SK-N-SH (cell line): ENCODE data around the gene FAM50B. TPM values are rescaled to one million over a fixed set of nuclear protein-coding genes. Genes with fewer than 3 reads are reported as not detected.

Source experiments
- CTCF ChIA-PET: fragments of 300-600, 350-600 bp; formaldehyde crosslinking; extraction: SDS; loops from one replicate; lab custom pipeline; 2021; lab: Yijun Ruan, JAX
- POLR2A ChIA-PET: fragments of 350-600 bp; sonication (Branson Sonifier 250); formaldehyde crosslinking; extraction: SDS; loops from one replicate; lab custom pipeline; 2020; ENCODE audit warnings: antibody characterized with exemption, inconsistent platforms; lab: Yijun Ruan, JAX
- DNase-seq: peaks from one replicate; pipeline ENCODE4 v3.0.0; 2012
- H2AFZ ChIP-seq: fragments of 200-600 bp; sonication (generic); 2 replicates; pipeline ENCODE4 v1.8.1; 2016; ENCODE audit warnings: antibody characterized with exemption, mild to moderate bottlenecking, low read depth
- H3F3A ChIP-seq: fragments of 200-600 bp; sonication (generic); replicated peaks from 2 replicates; pipeline ENCODE3; 2016; ENCODE audit warnings: antibody characterized with exemption, mild to moderate bottlenecking; ENCODE audit not compliant: insufficient read depth
- H3K27ac ChIP-seq, 2 experiments: fragments of 200-500 bp in 1 of 2; fragments of 200-600 bp in 1 of 2; sonication (Bioruptor generic) in 1 of 2; sonication (generic), shearing (Covaris generic) in 1 of 2; 2 replicates each; pipeline versions ENCODE4 v1.5.1 to v1.6.1; 2014 to 2016; ENCODE audit warnings: low read depth in 2 of 2, inconsistent platforms in 1 of 2, low read length in 1 of 2, mild to moderate bottlenecking in 1 of 2, mixed read lengths in 1 of 2
- H3K27me3 ChIP-seq: fragments of 200-600 bp; sonication (generic), shearing (Covaris generic); 2 replicates; pipeline ENCODE4 v1.6.1; 2016; ENCODE audit warnings: mixed run types; ENCODE audit not compliant: insufficient read depth
- H3K36me3 ChIP-seq, 2 experiments: fragments of 200-500 bp in 1 of 2; fragments of 200-600 bp in 1 of 2; sonication (Bioruptor generic) in 1 of 2; sonication (generic) in 1 of 2; replicated peaks in 1 of 2; 2 replicates each; pipeline versions ENCODE3 to v1.5.1; 2014 to 2016; ENCODE audit warnings: low read length in 1 of 2, mild to moderate bottlenecking in 1 of 2; ENCODE audit not compliant: insufficient read depth in 2 of 2, control insufficient read depth in 1 of 2
- H3K4me1 ChIP-seq, 2 experiments: fragments of 200-500 bp in 1 of 2; fragments of 200-600 bp in 1 of 2; sonication (Bioruptor generic) in 1 of 2; sonication (generic), shearing (Covaris generic) in 1 of 2; 2 replicates each; pipeline versions ENCODE4 v1.5.1 to v1.6.1; 2014 to 2016; ENCODE audit warnings: low read depth in 1 of 2, low read length in 1 of 2, mixed run types in 1 of 2; ENCODE audit not compliant: insufficient read depth in 2 of 2, control insufficient read depth in 1 of 2
- H3K4me2 ChIP-seq: fragments of 200-600 bp; sonication (generic), shearing (Covaris generic); 2 replicates; pipeline ENCODE4 v1.6.1; 2017; ENCODE audit warnings: mixed run types
- H3K4me3 ChIP-seq, 2 experiments: fragments of 200-500 bp in 1 of 2; fragments of 200-600 bp in 1 of 2; sonication (Bioruptor generic) in 1 of 2; sonication (generic), shearing (Covaris generic) in 1 of 2; 2 replicates each; pipeline versions ENCODE4 v1.5.1 to v1.8.1; 2014 to 2016; ENCODE audit warnings: low read depth in 2 of 2, inconsistent platforms in 1 of 2, low read length in 1 of 2, mild to moderate bottlenecking in 1 of 2, mixed read lengths in 1 of 2, moderate library complexity in 1 of 2
- H3K79me2 ChIP-seq: fragments of 200-600 bp; sonication (generic); 2 replicates; pipeline ENCODE4 v1.8.1; 2017; ENCODE audit warnings: mild to moderate bottlenecking; ENCODE audit not compliant: insufficient read depth
- H3K9ac ChIP-seq: fragments of 200-600 bp; sonication (generic); 2 replicates; pipeline ENCODE4 v1.6.1; 2017; ENCODE audit warnings: mixed run types
- H3K9me2 ChIP-seq: fragments of 200-600 bp; sonication (generic); 2 replicates; pipeline ENCODE4 v1.6.1; 2017; ENCODE audit warnings: mixed run types
- H3K9me3 ChIP-seq: fragments of 200-600 bp; sonication (generic); 2 replicates; pipeline ENCODE4 v1.6.1; 2017; ENCODE audit warnings: mixed run types, mild to moderate bottlenecking, moderate library complexity
- H4K20me1 ChIP-seq: fragments of 200-600 bp; sonication (generic); 2 replicates; pipeline ENCODE4 v1.6.1; 2017; ENCODE audit warnings: mild to moderate bottlenecking, mixed run types; ENCODE audit not compliant: insufficient read depth
- ELF1 ChIP-seq: IDR thresholded peaks from 2 replicates; pipeline ENCODE4 v1.4.0; 2012
- EP300 ChIP-seq, 2 experiments: IDR thresholded peaks; 2 replicates each; pipeline versions ENCODE4 v1.4.0 to v1.6.1; 2012; ENCODE audit warnings: borderline replicate concordance in 1 of 2, low read depth in 1 of 2, low read length in 1 of 2
- FOXJ3 ChIP-seq: sonication (generic); formaldehyde crosslinking; IDR thresholded peaks from 2 replicates; pipeline ENCODE4 v1.5.1; 2020; ENCODE audit warnings: mild to moderate bottlenecking, missing genetic modification reagents
- GATA2 ChIP-seq: sonication (generic); formaldehyde crosslinking; IDR thresholded peaks from 2 replicates; pipeline ENCODE4 v1.5.0; 2020; ENCODE audit warnings: mild to moderate bottlenecking, missing genetic modification reagents
- JUND ChIP-seq: IDR thresholded peaks from 2 replicates; pipeline ENCODE4 v1.4.0; 2012
- NFIC ChIP-seq: IDR thresholded peaks from 2 replicates; pipeline ENCODE4 v1.4.0; 2012; ENCODE audit warnings: borderline replicate concordance
- NRF1 ChIP-seq: IDR thresholded peaks from 2 replicates; pipeline ENCODE4 v1.6.1; 2012; ENCODE audit warnings: low read depth, mild to moderate bottlenecking, low read length
- POLR2AphosphoS5 ChIP-seq: IDR thresholded peaks from 2 replicates; pipeline ENCODE4 v1.6.1; 2012; ENCODE audit warnings: low read depth, low read length
- RFX5 ChIP-seq: IDR thresholded peaks from 2 replicates; pipeline ENCODE4 v1.6.1; 2012; ENCODE audit warnings: mild to moderate bottlenecking, improper control_type of control experiment, low read length
- RXRA ChIP-seq: IDR thresholded peaks from 2 replicates; pipeline ENCODE4 v1.4.0; 2012; ENCODE audit warnings: low read depth, mild to moderate bottlenecking, borderline replicate concordance
- SMC3 ChIP-seq: IDR thresholded peaks from 2 replicates; pipeline ENCODE4 v1.6.1; 2012; ENCODE audit warnings: low read depth, low read length, improper control_type of control experiment
- TAF1 ChIP-seq: IDR thresholded peaks from 2 replicates; pipeline ENCODE4 v1.6.1; 2012; ENCODE audit warnings: low read depth, mild to moderate bottlenecking, low read length, moderate library complexity, borderline replicate concordance
- TCF12 ChIP-seq: IDR thresholded peaks from 2 replicates; pipeline ENCODE4 v1.4.0; 2012
- TEAD4 ChIP-seq: IDR thresholded peaks from 2 replicates; pipeline ENCODE4 v1.4.0; 2012; ENCODE audit warnings: mild to moderate bottlenecking, borderline replicate concordance; ENCODE audit not compliant: insufficient read depth
- USF2 ChIP-seq: fragments of 150-350 bp; IDR thresholded peaks from 2 replicates; pipeline ENCODE4 v1.6.1; 2017; ENCODE audit warnings: antibody characterized with exemption, low read length, low read depth, borderline replicate concordance
- YY1 ChIP-seq: IDR thresholded peaks from 2 replicates; pipeline ENCODE4 v1.4.0; 2012; ENCODE audit warnings: low read depth, mild to moderate bottlenecking
- WGBS: methylation state at CpG from one replicate; pipeline ENCODE4 v1.1.6; 2017; ENCODE audit warnings: low lambda C conversion rate; 5-methylcytosine and 5-hydroxymethylcytosine counted together
- polyA plus RNA-seq, 3 experiments: library from polyadenylated mRNA; depleted of rRNA; stranded (reverse); fragments of >200 nt; gene quantifications; 2 replicates each; pipeline ENCODE4 v1.2.3, GENCODE V29; 2012
- TF ChIP-seq, protein P1 (sequence below): IDR thresholded peaks from 2 replicates; pipeline ENCODE4 v1.4.0; 2012; ENCODE audit warnings: low read depth
- TF ChIP-seq, protein P2 (sequence below): IDR thresholded peaks from 2 replicates; pipeline ENCODE4 v1.4.0; 2012; ENCODE audit warnings: low read depth, borderline replicate concordance
- TF ChIP-seq, protein P3 (sequence below): fragments of 200-600 bp; sonication (generic); IDR thresholded peaks from 2 replicates; pipeline ENCODE4 v1.6.1; 2017; ENCODE audit warnings: antibody characterized with exemption, mild to moderate bottlenecking, moderate library complexity

Gene FAM50B
- polyA plus RNA-seq, 1 of the 3 experiments (the other 2 are of a cell fraction) = 13.8 TPM

DNA sequence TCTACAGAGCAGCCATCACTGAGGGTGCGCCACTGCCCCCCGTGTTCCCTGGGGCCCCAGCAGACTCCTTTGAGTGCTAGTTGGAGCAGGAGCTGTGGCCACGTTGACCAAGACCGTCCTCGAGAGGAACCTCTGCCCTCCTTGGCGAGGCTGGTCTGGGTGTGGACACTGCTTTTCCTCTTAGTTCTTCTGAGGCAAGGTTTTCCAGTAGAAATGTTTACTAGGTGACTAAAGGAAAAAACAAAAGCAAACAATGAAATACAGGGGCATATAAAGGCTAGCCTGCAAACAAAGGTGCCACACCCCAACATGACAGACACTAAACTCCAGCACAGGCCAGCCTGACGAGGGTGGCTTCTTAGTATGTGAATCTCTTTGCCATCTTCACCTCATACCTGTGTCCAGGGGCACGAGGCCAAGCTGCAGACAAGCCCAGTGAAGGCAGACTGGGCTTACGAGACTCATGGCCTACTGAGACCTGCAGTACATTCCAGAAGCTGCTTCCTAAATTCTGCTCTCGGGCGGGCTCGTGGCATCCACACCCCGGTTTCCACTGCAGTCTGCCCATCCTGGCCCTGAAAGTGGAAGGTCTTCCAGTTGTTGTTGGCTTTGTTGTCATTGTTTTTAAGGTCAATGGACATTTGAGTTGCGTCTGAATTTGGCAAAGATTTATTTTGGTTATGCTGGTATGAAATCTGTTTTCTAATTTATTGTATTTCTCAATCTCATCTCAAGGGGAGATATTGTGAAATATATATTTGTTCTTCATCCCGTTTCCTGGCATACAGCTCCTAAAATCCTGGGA is 39.2 kb downstream of the FAM50B start:
- ChIA-PET CTCF (interaction anchor here (0.8 to 1.5 kb wide), 4 partner anchors 40 to 142 kb away, joined by 3 to 6 read pairs (median 4); no protein-coding TSS in a partner anchor), POLR2A (no interaction called here)
- H3F3A ChIP-seq = peaks cover 6% of the 10 kb centered on the region
- TF ChIP-seq POLR2AphosphoS5 = no peak
- TF ChIP-seq RFX5 = no peak
- TF ChIP-seq YY1 = no peak
- TF ChIP-seq, protein P1, sequence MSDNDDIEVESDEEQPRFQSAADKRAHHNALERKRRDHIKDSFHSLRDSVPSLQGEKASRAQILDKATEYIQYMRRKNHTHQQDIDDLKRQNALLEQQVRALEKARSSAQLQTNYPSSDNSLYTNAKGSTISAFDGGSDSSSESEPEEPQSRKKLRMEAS = no peak
- TF ChIP-seq GATA2 (CRISPR knock-in tag) = no peak
- no peak for TF ChIP-seq EP300 (IDR thresholded peaks at IDR 0.05; ENCODE audit: borderline replicate concordance in 1 of 2, low read depth in 1 of 2, low read length in 1 of 2)
- TF ChIP-seq USF2 = no peak
- no peak for TF ChIP-seq JUND
- no peak for TF ChIP-seq TAF1
- TF ChIP-seq ELF1 = no peak
- no peak for TF ChIP-seq NFIC
- no peak for TF ChIP-seq TEAD4
- no peak for TF ChIP-seq RXRA
- TF ChIP-seq, protein P2, sequence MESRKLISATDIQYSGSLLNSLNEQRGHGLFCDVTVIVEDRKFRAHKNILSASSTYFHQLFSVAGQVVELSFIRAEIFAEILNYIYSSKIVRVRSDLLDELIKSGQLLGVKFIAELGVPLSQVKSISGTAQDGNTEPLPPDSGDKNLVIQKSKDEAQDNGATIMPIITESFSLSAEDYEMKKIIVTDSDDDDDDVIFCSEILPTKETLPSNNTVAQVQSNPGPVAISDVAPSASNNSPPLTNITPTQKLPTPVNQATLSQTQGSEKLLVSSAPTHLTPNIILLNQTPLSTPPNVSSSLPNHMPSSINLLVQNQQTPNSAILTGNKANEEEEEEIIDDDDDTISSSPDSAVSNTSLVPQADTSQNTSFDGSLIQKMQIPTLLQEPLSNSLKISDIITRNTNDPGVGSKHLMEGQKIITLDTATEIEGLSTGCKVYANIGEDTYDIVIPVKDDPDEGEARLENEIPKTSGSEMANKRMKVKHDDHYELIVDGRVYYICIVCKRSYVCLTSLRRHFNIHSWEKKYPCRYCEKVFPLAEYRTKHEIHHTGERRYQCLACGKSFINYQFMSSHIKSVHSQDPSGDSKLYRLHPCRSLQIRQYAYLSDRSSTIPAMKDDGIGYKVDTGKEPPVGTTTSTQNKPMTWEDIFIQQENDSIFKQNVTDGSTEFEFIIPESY = no peak
- peaks cover 0 to 11% of the 10 kb centered on the region in 2 experiments; a peak in 2 of 4 replicates for H3K4me1 ChIP-seq
- no peaks in the 10 kb centered on the region for H3K9me2 ChIP-seq
- no peak for DNase-seq
- no peaks in the 10 kb centered on the region for H3K27me3 ChIP-seq
- no peak overlapping the region for H3K4me2 ChIP-seq
- H3K27ac ChIP-seq = no peak overlapping the region
- no peaks in the 10 kb centered on the region for H3K9me3 ChIP-seq
- H3K36me3 ChIP-seq = no peaks in the 10 kb centered on the region
- no peaks in the 10 kb centered on the region for H3K79me2 ChIP-seq
- no peak overlapping the region for H3K9ac ChIP-seq
- no peak overlapping the region for H3K4me3 ChIP-seq
- no peak overlapping the region for H2AFZ ChIP-seq
- H4K20me1 ChIP-seq = no peaks in the 10 kb centered on the region
- 85% methylated on average over 15 of the region's 15 CpGs for WGBS

DNA sequence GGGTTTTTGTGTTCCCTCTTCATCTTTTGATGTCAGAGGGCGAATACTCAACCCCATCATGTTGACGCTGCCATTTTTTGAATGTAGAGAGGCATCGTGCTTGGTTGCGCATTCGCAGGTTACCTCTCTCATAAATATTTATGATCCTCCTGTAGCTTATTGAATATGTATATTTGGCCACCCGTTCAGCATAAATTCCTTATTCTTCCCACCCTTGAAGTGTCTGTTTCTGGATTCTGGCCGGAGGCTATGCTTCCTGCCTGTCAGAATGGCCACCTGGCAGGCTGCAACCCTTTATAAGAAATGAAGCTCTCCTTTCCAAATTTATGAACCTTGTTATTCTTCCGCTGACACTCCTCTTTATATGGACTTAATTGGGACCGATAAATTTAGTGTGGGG is 40.9 kb downstream of the FAM50B start:
- 84% methylated on average over 9 of the region's 9 CpGs for WGBS
- H3K9me3 ChIP-seq = no peaks in the 10 kb centered on the region
- no peak overlapping the region for H2AFZ ChIP-seq
- ChIA-PET CTCF (no interaction called here), POLR2A (no interaction called here)
- no peaks in the 10 kb centered on the region for H4K20me1 ChIP-seq
- no peaks in the 10 kb centered on the region for H3K4me1 ChIP-seq
- H3K4me3 ChIP-seq = no peak overlapping the region
- no peak overlapping the region for H3K9ac ChIP-seq
- H3K4me2 ChIP-seq = no peak overlapping the region
- no peaks in the 10 kb centered on the region for H3K9me2 ChIP-seq
- H3K79me2 ChIP-seq = no peaks in the 10 kb centered on the region
- no peak for DNase-seq
- no peaks in the 10 kb centered on the region for H3K27me3 ChIP-seq
- H3K36me3 ChIP-seq = no peaks in the 10 kb centered on the region
- H3F3A ChIP-seq = no peaks in the 10 kb centered on the region
- TF ChIP-seq NRF1 (no peak), TCF12 (no peak), USF2 (no peak), GATA2 (CRISPR knock-in tag) (no peak), TEAD4 (no peak), FOXJ3 (CRISPR knock-in tag) (no peak), SMC3 (no peak)
- TF ChIP-seq, protein P3, sequence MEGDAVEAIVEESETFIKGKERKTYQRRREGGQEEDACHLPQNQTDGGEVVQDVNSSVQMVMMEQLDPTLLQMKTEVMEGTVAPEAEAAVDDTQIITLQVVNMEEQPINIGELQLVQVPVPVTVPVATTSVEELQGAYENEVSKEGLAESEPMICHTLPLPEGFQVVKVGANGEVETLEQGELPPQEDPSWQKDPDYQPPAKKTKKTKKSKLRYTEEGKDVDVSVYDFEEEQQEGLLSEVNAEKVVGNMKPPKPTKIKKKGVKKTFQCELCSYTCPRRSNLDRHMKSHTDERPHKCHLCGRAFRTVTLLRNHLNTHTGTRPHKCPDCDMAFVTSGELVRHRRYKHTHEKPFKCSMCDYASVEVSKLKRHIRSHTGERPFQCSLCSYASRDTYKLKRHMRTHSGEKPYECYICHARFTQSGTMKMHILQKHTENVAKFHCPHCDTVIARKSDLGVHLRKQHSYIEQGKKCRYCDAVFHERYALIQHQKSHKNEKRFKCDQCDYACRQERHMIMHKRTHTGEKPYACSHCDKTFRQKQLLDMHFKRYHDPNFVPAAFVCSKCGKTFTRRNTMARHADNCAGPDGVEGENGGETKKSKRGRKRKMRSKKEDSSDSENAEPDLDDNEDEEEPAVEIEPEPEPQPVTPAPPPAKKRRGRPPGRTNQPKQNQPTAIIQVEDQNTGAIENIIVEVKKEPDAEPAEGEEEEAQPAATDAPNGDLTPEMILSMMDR = no peak
- H3K27ac ChIP-seq = no peak overlapping the region
